ENCODE measurements around the gene POC1A.
"Not testable (repeated sequence)": the region's sequence is repeated elsewhere in the genome, so short reads cannot be mapped to it uniquely, and the experiment has no call there.

The POC1A gene

GRCh38 chr3:52041118-52041731 lies 113.0 kb downstream of the POC1A start:
- no peak for DNase-seq

GRCh38 chr3:52040600-52040999 lies 113.6 kb downstream of the POC1A start:
- no peak for DNase-seq

GRCh38 chr3:52039846-52040245 lies 114.4 kb downstream of the POC1A start:
- no peak for DNase-seq

GRCh38 chr3:52039426-52039825 lies 114.8 kb downstream of the POC1A start:
- no peak for DNase-seq

- DNase-seq, result no peak
These were observed 116.0 kb downstream of the POC1A start for GRCh38 chr3:52038227-52038626.

GRCh38 chr3:52037291-52037690 lies 116.9 kb downstream of the POC1A start:
- no peak for DNase-seq

GRCh38 chr3:52036829-52037228 lies 117.4 kb downstream of the POC1A start:
- DNase-seq, result no peak

GRCh38 chr3:52036222-52036694 lies 118.0 kb downstream of the POC1A start:
- DNase-seq, result no peak

GRCh38 chr3:52034651-52035050 lies 119.6 kb downstream of the POC1A start:
- DNase-seq, result no peak

- no peak for DNase-seq
These were observed 120.0 kb downstream of the POC1A start for GRCh38 chr3:52034212-52034611.

GRCh38 chr3:52033748-52034147 lies 120.5 kb downstream of the POC1A start:
- DNase-seq, result not testable (repeated sequence)

- DNase-seq, result no peak
These were observed 121.4 kb downstream of the POC1A start for GRCh38 chr3:52032702-52033408.

GRCh38 chr3:52031896-52032295 lies 122.3 kb downstream of the POC1A start:
- no peak for DNase-seq

- DNase-seq, result no peak
These were observed 123.4 kb downstream of the POC1A start for GRCh38 chr3:52030714-52031310.

GRCh38 chr3:52029535-52029934 lies 124.7 kb downstream of the POC1A start:
- no peak for DNase-seq

- DNase-seq, result no peak
These were observed 125.2 kb downstream of the POC1A start for GRCh38 chr3:52029053-52029452.

GRCh38 chr3:52028572-52028971 lies 125.7 kb downstream of the POC1A start:
- DNase-seq, result no peak

GRCh38 chr3:52026041-52026440 lies 128.2 kb downstream of the POC1A start:
- no peak for DNase-seq

GRCh38 chr3:52025453-52025852 lies 128.8 kb downstream of the POC1A start:
- no peak for DNase-seq
